Fibroblast of lung (primary cell): ENCODE data around the gene R3HDM4. TPM values are rescaled to one million over a fixed set of nuclear protein-coding genes. Genes with fewer than 3 reads are reported as not detected.

ENCODE experiments used
- DNase-seq, 2 donors: peaks; one replicate each; pipeline versions ENCODE4 v3.0.0 to v3.0.0-alpha.2; 2010; ENCODE audit warnings: low read depth in 2 of 2
- H2AFZ ChIP-seq: 2 replicates; pipeline ENCODE4 v1.5.1; 2012; ENCODE audit warnings: low read length, control low read depth, inconsistent platforms
- H3K27ac ChIP-seq: 2 replicates; pipeline ENCODE4 v1.5.1; 2011; ENCODE audit warnings: low read length, control low read depth; ENCODE audit not compliant: insufficient read depth
- H3K27me3 ChIP-seq: 2 replicates; pipeline ENCODE4 v1.5.1; 2011; ENCODE audit warnings: mild to moderate bottlenecking, low read length; ENCODE audit not compliant: control insufficient read depth, insufficient read depth
- H3K36me3 ChIP-seq: 2 replicates; pipeline ENCODE4 v1.5.1; 2011; ENCODE audit warnings: low read length; ENCODE audit not compliant: control insufficient read depth, insufficient read depth
- H3K4me1 ChIP-seq: 2 replicates; pipeline ENCODE4 v1.5.1; 2011; ENCODE audit warnings: low read length; ENCODE audit not compliant: control insufficient read depth, insufficient read depth; ENCODE audit errors: extremely low read depth
- H3K4me2 ChIP-seq: 2 replicates; pipeline ENCODE4 v1.5.1; 2011; ENCODE audit warnings: low read length, control low read depth; ENCODE audit not compliant: insufficient read depth; ENCODE audit errors: extremely low read depth
- H3K4me3 ChIP-seq, 4 experiments: fragments of 200-600 bp in 1 of 4; sonication (generic) in 1 of 4; replicated peaks in 1 of 4; 2 replicates each; pipeline ENCODE4 v1.5.1; 2011 to 2016; ENCODE audit warnings: low read length in 4 of 4, low read depth in 3 of 4, mild to moderate bottlenecking in 3 of 4, control low read depth in 2 of 4, inconsistent platforms in 1 of 4, mixed read lengths in 1 of 4; ENCODE audit not compliant: insufficient read depth in 1 of 4; ENCODE audit errors: control extremely low read depth in 1 of 4
- H3K79me2 ChIP-seq: 2 replicates; pipeline ENCODE4 v1.5.1; 2012; ENCODE audit warnings: mild to moderate bottlenecking, low read length, inconsistent platforms; ENCODE audit not compliant: control insufficient read depth, insufficient read depth
- H3K9ac ChIP-seq: 2 replicates; pipeline ENCODE4 v1.5.1; 2011; ENCODE audit warnings: mild to moderate bottlenecking, low read length, control low read depth; ENCODE audit not compliant: insufficient read depth
- H3K9me3 ChIP-seq: 2 replicates; pipeline ENCODE4 v1.5.1; 2012; ENCODE audit warnings: low read depth, low read length; ENCODE audit not compliant: control insufficient read depth, insufficient read depth
- H4K20me1 ChIP-seq: 2 replicates; pipeline ENCODE4 v1.5.1; 2011; ENCODE audit warnings: low read length; ENCODE audit not compliant: control insufficient read depth, insufficient read depth; ENCODE audit errors: extremely low read depth
- EZH2 ChIP-seq: IDR thresholded peaks from 2 replicates; pipeline ENCODE4 v1.5.1; 2012; ENCODE audit warnings: low read length, control low read depth, mild to moderate bottlenecking; ENCODE audit errors: missing control alignments
- polyA plus RNA-seq, 2 donors: library from polyadenylated mRNA; depleted of rRNA in 1 of 2; stranded (reverse) in 1 of 2; unstranded in 1 of 2; fragments of >200 nt; gene quantifications; 2 replicates each; pipeline ENCODE4 v1.2.1, GENCODE V29; 2011 to 2012; ENCODE audit warnings: missing spikeins in 1 of 2
- total RNA-seq: library from RNA; depleted of rRNA; stranded (reverse); fragments of >200 nt; gene quantifications from 2 replicates; pipeline ENCODE4 v1.2.1, GENCODE V29; 2014
- TF ChIP-seq, protein P1 (sequence below), 2 donors: IDR thresholded peaks in 1 of 2; conservative IDR thresholded peaks in 1 of 2; 1 replicate in 1 of 2; 2 replicates in 1 of 2; pipeline ENCODE4 v1.5.1; 2011 to 2012; ENCODE audit warnings: low read length in 2 of 2, control low read depth in 1 of 2, inconsistent platforms in 1 of 2, low read depth in 1 of 2, mild to moderate bottlenecking in 1 of 2

The R3HDM4 gene
- total and polyA plus RNA-seq, 2 donors (not counting 1 experiment from before 2014, with no cell fraction given), result 13.2 to 25.5 TPM

- Histone ChIP-seq H3K36me3 (peaks cover 9% of the 10 kb centered on the region), H3K79me2 (peaks cover 66% of the 10 kb centered on the region), H3K27ac (no peak overlapping the region), H3K4me2 (no peak overlapping the region), H3K4me3 (no peak overlapping the region), H3K9me3 (no peaks in the 10 kb centered on the region), H3K4me1 (peaks cover 29% of the 10 kb centered on the region), H3K9ac (no peak overlapping the region), H3K27me3 (no peaks in the 10 kb centered on the region), H4K20me1 (no peaks in the 10 kb centered on the region), H2AFZ (no peak overlapping the region)
- TF ChIP-seq, protein P1, sequence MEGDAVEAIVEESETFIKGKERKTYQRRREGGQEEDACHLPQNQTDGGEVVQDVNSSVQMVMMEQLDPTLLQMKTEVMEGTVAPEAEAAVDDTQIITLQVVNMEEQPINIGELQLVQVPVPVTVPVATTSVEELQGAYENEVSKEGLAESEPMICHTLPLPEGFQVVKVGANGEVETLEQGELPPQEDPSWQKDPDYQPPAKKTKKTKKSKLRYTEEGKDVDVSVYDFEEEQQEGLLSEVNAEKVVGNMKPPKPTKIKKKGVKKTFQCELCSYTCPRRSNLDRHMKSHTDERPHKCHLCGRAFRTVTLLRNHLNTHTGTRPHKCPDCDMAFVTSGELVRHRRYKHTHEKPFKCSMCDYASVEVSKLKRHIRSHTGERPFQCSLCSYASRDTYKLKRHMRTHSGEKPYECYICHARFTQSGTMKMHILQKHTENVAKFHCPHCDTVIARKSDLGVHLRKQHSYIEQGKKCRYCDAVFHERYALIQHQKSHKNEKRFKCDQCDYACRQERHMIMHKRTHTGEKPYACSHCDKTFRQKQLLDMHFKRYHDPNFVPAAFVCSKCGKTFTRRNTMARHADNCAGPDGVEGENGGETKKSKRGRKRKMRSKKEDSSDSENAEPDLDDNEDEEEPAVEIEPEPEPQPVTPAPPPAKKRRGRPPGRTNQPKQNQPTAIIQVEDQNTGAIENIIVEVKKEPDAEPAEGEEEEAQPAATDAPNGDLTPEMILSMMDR (conservative IDR thresholded peaks at IDR 0.05 in 1 of 2, IDR thresholded peaks at IDR 0.05 in 1 of 2; ENCODE audit: low read depth in 1 of 2, low read length in 2 of 2), result no peak
- no peak for TF ChIP-seq EZH2
- DNase-seq, result no peak
Measured at GRCh38 chr19:938233-938923, 25.4 kb upstream of the R3HDM4 start.

DNA sequence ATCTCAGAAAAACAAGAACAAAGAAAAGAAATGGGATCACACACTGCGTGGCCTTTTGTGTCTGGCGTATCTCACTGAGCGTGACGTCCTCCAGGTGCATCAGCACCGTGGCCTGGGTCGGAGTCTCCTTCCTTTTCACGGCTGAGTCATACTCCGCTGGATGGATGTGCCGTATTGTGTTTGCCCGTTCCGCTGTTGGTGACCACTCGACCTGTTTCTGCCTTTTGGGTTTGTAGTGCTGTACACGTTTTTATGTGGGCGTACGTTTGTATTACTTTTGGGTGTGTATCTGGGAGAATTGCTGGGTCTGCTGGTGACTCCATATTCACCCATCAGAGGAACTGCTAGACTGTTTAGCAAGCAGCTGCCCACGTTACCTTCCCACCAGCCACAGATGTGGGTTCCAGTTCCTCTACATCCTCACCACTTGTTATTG lies 24.3 kb upstream of the R3HDM4 start:
- Histone ChIP-seq H3K9ac (no peak overlapping the region), H3K36me3 (peaks cover 10% of the 10 kb centered on the region), H3K4me2 (no peak overlapping the region), H2AFZ (no peak overlapping the region), H3K4me1 (peaks cover 38% of the 10 kb centered on the region), H3K4me3 (no peak overlapping the region), H4K20me1 (no peaks in the 10 kb centered on the region), H3K27me3 (no peaks in the 10 kb centered on the region), H3K9me3 (no peaks in the 10 kb centered on the region), H3K79me2 (peaks cover 62% of the 10 kb centered on the region), H3K27ac (no peak overlapping the region)
- no peak for DNase-seq
- no peak for TF ChIP-seq EZH2
- TF ChIP-seq, protein P1 (conservative IDR thresholded peaks at IDR 0.05 in 1 of 2, IDR thresholded peaks at IDR 0.05 in 1 of 2; ENCODE audit: low read depth in 1 of 2, low read length in 2 of 2), result no peak

DNA sequence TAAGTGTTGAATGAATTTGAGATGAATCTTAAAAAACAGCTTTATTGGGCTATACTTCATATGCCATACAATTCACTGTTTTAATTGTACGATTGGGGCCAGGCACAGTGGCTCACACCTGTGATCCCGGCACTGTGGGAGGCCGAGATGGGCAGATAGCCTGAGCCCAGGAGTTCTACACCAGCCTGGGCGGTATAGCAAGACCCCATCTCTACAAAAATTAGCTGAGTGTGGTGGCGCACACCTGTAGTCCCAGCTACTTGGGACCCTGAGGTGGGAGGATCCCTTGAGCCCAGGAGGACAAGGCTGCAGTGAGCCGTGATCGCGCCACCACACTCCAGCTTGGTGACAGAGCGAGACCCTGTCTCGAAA lies 23.1 kb upstream of the R3HDM4 start:
- Histone ChIP-seq H4K20me1 (no peaks in the 10 kb centered on the region), H3K36me3 (peaks cover 14% of the 10 kb centered on the region), H3K27me3 (no peaks in the 10 kb centered on the region), H3K9ac (no peak overlapping the region), H2AFZ (no peak overlapping the region), H3K9me3 (no peaks in the 10 kb centered on the region), H3K79me2 (peaks cover 57% of the 10 kb centered on the region), H3K4me2 (no peak overlapping the region), H3K4me1 (peaks cover 33% of the 10 kb centered on the region), H3K4me3 (no peak overlapping the region), H3K27ac (no peak overlapping the region)
- DNase-seq, result no peak
- TF ChIP-seq EZH2, result no peak
- TF ChIP-seq, protein P1 (conservative IDR thresholded peaks at IDR 0.05 in 1 of 2, IDR thresholded peaks at IDR 0.05 in 1 of 2; ENCODE audit: low read depth in 1 of 2, low read length in 2 of 2), result no peak
